Natural killer cell treated with Interleukin-12 subunit alpha and Interleukin-12 subunit beta and Interleukin-15 and Interleukin-18, amount 100 ng/mL, for 72 hours (primary cell): ENCODE results near the gene LRPAP1. TPM values are rescaled to one million over a fixed set of nuclear protein-coding genes. Genes with fewer than 3 reads are reported as not detected.

ENCODE experiments used
- ATAC-seq, 2 donors: fragments of 150-1000 bp; cut with Tn5 transposase in 1 of 2; sonication (Bioruptor Pico), chemical (Tn5 transposase) in 1 of 2; 2 replicates each; pipeline ENCODE4 v1.10.0; 2021
- DNase-seq: peaks from one replicate; pipeline ENCODE4 v3.0.0; 2022; ENCODE audit warnings: low spot score
- H3K27ac Mint-ChIP-seq, 2 donors: 1 replicate in 1 of 2; 2 replicates in 1 of 2; pipeline ENCODE4 v1.8.0; 2022; ENCODE audit warnings: mixed read lengths in 2 of 2, mild to moderate bottlenecking in 1 of 2, moderate library complexity in 1 of 2
- H3K27me3 Mint-ChIP-seq, 2 donors: 1 replicate in 1 of 2; 2 replicates in 1 of 2; pipeline ENCODE4 v1.8.0; 2022; ENCODE audit warnings: mixed read lengths in 2 of 2
- H3K36me3 Mint-ChIP-seq: one replicate; pipeline ENCODE4 v1.8.0; 2022; ENCODE audit warnings: mixed read lengths
- H3K4me1 Mint-ChIP-seq, 2 donors: 1 replicate in 1 of 2; 2 replicates in 1 of 2; pipeline ENCODE4 v1.8.0; 2022; ENCODE audit warnings: low read depth in 2 of 2, mixed read lengths in 2 of 2, mild to moderate bottlenecking in 1 of 2
- H3K4me3 Mint-ChIP-seq: one replicate; pipeline ENCODE4 v1.8.0; 2022; ENCODE audit warnings: mixed read lengths
- H3K9me3 Mint-ChIP-seq: 2 replicates; pipeline ENCODE4 v1.8.0; 2022; ENCODE audit warnings: mixed read lengths
- total RNA-seq, 2 donors: library from RNA; stranded (reverse); gene quantifications; one replicate each; pipeline ENCODE4 v1.2.3, GENCODE V29; 2022

LRPAP1 gene
- total RNA-seq, 2 donors from 2014 or later: 101 to 118 TPM

GRCh38 chr4:3472411-3473141 lies 59.6 kb downstream of the LRPAP1 start:
- no peaks in the 10 kb centered on the region for H3K36me3 Mint-ChIP-seq
- H3K27me3 Mint-ChIP-seq: peaks cover 0 to 3% of the 10 kb centered on the region in 2 donors
- ATAC-seq (no peak), DNase-seq (no peak)
- H3K4me1 Mint-ChIP-seq: no peaks in the 10 kb centered on the region
- no peak overlapping the region for H3K4me3 Mint-ChIP-seq
- no peak overlapping the region for H3K27ac Mint-ChIP-seq
- no peaks in the 10 kb centered on the region for H3K9me3 Mint-ChIP-seq

DNA sequence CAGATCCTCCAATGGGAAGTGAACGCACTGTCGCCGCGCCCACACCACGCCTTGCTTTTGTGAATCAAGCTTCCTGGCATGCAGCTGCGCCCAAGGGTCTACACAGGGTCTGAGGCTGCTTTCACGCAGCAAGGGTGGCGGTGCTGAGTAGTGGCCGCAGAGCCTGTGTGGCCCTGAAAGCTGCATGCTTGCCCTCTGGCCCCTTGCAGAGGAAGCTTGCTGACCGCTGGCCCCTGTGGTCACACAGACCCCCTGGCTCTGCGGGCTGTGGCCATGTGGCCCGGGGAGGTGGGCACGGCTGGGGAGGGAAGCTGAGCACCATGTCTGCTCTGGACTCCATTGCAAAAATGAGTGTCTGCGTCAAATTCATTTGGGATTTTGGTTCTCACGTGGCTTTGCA lies 60.3 kb downstream of the LRPAP1 start:
- H3K36me3 Mint-ChIP-seq: no peaks in the 10 kb centered on the region
- H3K27ac Mint-ChIP-seq: no peak overlapping the region
- DNase-seq (no peak), ATAC-seq (no peak)
- H3K4me1 Mint-ChIP-seq: no peaks in the 10 kb centered on the region
- no peaks in the 10 kb centered on the region for H3K9me3 Mint-ChIP-seq
- peaks cover 0 to 3% of the 10 kb centered on the region in 2 donors for H3K27me3 Mint-ChIP-seq
- no peak overlapping the region for H3K4me3 Mint-ChIP-seq

DNA sequence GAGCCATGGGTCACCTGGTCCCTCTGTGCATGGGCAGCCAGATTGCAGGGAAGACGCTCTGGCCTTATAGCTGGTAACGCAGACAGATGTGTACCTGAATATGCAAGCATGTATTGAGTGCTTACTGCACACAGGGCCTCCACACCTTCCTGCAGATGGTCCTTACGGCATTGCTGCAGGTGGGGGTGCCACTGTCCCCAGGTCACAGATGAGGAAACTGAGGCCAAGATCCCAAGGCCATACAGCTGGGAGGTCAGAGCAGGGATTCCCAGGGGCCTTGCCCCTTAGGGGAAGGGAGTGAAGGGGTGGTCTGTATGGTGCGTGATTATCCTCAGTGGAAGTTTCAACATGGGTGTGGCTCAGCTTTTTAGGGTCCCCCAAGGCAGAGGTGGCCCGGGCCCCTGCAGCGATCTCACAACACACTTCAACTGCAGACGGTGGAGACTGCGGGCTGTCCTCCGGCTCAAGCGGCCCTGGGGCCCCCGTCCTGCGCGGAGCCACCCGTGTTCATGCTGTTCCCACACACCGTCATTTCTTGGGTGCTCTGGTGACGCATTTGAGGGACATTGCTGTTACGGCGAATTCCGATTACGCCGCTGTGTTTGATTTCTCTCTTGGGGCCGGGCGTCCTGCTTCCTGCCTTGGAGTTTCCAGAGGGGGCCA lies 61.0 kb downstream of the LRPAP1 start:
- Mint-ChIP-seq H3K4me1 (no peaks in the 10 kb centered on the region), H3K27ac (no peak overlapping the region), H3K9me3 (no peaks in the 10 kb centered on the region), H3K4me3 (no peak overlapping the region), H3K27me3 (peaks cover 0 to 3% of the 10 kb centered on the region in 2 donors), H3K36me3 (no peaks in the 10 kb centered on the region)
- no peak for DNase-seq
- no peak for ATAC-seq

DNA sequence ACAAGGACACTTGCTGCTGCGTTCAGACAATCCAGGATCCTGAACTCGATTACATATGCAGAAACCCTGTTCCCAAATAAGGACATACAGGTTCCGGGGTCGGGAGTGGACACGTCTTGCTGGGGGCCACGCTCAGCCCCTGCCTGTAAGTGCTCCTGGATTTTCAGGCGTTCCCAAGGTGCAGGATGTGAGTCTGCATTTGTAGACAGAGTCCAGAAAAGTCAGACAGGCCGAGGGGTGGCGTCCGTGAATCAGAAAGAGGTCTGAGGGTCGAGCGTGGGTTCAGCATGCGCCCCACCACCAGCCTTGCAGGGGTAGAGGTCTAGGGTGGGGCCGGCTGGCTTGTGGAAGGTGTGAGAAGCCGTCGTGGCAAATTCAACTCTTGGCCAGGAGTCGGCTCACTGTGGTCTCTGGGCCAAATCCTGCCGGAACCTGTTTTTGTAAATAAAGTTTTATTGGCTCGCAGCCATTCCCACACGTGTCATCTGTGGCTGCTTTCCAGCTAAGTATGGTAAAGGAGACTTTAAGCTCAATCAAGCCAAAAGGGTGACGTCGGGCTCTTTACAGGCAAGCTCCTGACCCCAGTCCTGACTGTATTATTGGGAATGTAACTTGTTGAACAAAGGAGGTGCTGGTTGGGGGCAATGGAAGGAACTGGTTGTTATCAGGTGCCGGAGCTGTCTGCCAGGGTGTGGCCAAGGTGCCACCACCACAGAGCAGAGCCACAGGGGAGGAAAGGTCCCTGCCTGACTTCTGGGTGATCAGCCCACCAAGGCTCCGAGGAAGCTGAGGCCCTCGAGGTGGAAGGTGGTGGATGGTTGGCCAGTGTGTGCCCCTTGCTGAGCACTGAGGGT lies 61.8 kb downstream of the LRPAP1 start:
- Mint-ChIP-seq H3K4me1 (no peaks in the 10 kb centered on the region), H3K4me3 (no peak overlapping the region), H3K27ac (no peak overlapping the region), H3K9me3 (no peaks in the 10 kb centered on the region), H3K36me3 (no peaks in the 10 kb centered on the region), H3K27me3 (peaks cover 0 to 3% of the 10 kb centered on the region in 2 donors)
- DNase-seq (no peak), ATAC-seq (no peak)

DNA sequence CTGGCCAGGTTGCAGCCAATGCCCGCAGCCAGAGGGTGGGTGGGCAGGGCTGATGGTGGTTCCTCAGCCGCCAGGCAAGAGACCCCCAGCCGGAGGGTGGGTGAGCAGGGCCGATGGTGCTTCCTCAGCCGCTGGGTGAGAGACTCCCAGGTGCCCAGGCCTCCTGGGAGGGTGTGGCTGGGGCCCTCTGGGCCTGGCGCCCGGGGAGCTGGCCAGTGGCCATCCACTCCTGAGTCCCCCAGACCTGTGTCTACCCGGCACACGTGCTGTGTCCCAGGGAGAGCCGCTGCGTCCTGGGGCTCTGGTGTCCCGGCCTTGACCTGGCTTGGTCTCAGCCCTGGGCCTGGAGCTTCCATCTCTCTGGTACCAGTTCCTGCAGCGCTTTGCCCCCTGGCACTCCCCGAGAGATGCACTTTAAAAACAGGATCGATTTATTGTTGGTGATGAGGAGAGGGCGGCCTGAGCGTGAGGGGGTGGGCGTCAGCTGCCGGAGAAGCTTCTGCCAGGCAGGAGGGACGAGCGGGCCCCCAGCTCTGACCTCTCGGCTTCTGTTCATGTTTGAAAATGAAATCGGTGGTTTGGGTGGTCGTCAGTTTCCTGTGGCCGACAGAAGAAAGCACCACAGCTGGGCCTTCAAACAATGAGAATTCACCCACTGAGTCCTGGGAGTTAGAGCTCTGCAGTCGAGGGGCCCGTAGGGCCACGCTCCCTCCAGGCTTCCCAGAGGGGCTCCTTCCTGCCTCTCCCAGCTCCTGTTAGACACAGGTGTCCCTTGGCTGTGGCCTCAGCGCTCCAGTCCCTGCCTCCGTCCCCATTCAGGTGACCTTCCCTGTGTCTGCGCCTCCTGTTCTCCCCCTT lies 62.6 kb downstream of the LRPAP1 start:
- DNase-seq: no peak
- H3K27ac Mint-ChIP-seq: no peak overlapping the region
- no peaks in the 10 kb centered on the region for H3K9me3 Mint-ChIP-seq
- peaks cover 0 to 5% of the 10 kb centered on the region in 2 donors for H3K27me3 Mint-ChIP-seq
- H3K4me3 Mint-ChIP-seq: no peak overlapping the region
- no peaks in the 10 kb centered on the region for H3K36me3 Mint-ChIP-seq
- H3K4me1 Mint-ChIP-seq: no peaks in the 10 kb centered on the region
- ATAC-seq: no peak

GRCh38 chr4:3468804-3469203 lies 63.4 kb downstream of the LRPAP1 start:
- DNase-seq (no peak), ATAC-seq (no peak)
- Mint-ChIP-seq H3K4me3 (no peak overlapping the region), H3K36me3 (no peaks in the 10 kb centered on the region), H3K27ac (no peak overlapping the region), H3K4me1 (no peaks in the 10 kb centered on the region), H3K9me3 (no peaks in the 10 kb centered on the region), H3K27me3 (peaks cover 0 to 8% of the 10 kb centered on the region in 2 donors)

GRCh38 chr4:3468154-3468553 lies 64.1 kb downstream of the LRPAP1 start:
- no peak for ATAC-seq
- H3K27me3 Mint-ChIP-seq: peaks cover 0 to 8% of the 10 kb centered on the region in 2 donors
- DNase-seq: no peak
- H3K4me1 Mint-ChIP-seq: no peaks in the 10 kb centered on the region
- no peaks in the 10 kb centered on the region for H3K9me3 Mint-ChIP-seq
- H3K36me3 Mint-ChIP-seq: no peaks in the 10 kb centered on the region
- no peak overlapping the region for H3K27ac Mint-ChIP-seq
- H3K4me3 Mint-ChIP-seq: no peak overlapping the region

- no peak overlapping the region for H3K27ac Mint-ChIP-seq
- no peaks in the 10 kb centered on the region for H3K9me3 Mint-ChIP-seq
- H3K27me3 Mint-ChIP-seq: peaks cover 0 to 9% of the 10 kb centered on the region in 2 donors
- no peaks in the 10 kb centered on the region for H3K36me3 Mint-ChIP-seq
- no peak overlapping the region for H3K4me3 Mint-ChIP-seq
- ATAC-seq: no peak
- no peaks in the 10 kb centered on the region for H3K4me1 Mint-ChIP-seq
- no peak for DNase-seq
Measured at GRCh38 chr4:3467601-3468031, 64.6 kb downstream of the LRPAP1 start.

GRCh38 chr4:3466691-3467600 lies 65.3 kb downstream of the LRPAP1 start:
- H3K27ac Mint-ChIP-seq: no peak overlapping the region
- no peaks in the 10 kb centered on the region for H3K4me1 Mint-ChIP-seq
- no peaks in the 10 kb centered on the region for H3K36me3 Mint-ChIP-seq
- ATAC-seq: no peak
- no peak overlapping the region for H3K4me3 Mint-ChIP-seq
- no peaks in the 10 kb centered on the region for H3K9me3 Mint-ChIP-seq
- H3K27me3 Mint-ChIP-seq: peaks cover 0 to 16% of the 10 kb centered on the region in 2 donors
- DNase-seq: no peak

- H3K27ac Mint-ChIP-seq: no peak overlapping the region
- no peaks in the 10 kb centered on the region for H3K4me1 Mint-ChIP-seq
- no peak for DNase-seq
- peaks cover 0 to 16% of the 10 kb centered on the region in 2 donors for H3K27me3 Mint-ChIP-seq
- H3K36me3 Mint-ChIP-seq: no peaks in the 10 kb centered on the region
- H3K4me3 Mint-ChIP-seq: no peak overlapping the region
- ATAC-seq: no peak
- H3K9me3 Mint-ChIP-seq: no peaks in the 10 kb centered on the region
Measured at GRCh38 chr4:3465698-3466671, 66.2 kb downstream of the LRPAP1 start.

DNA sequence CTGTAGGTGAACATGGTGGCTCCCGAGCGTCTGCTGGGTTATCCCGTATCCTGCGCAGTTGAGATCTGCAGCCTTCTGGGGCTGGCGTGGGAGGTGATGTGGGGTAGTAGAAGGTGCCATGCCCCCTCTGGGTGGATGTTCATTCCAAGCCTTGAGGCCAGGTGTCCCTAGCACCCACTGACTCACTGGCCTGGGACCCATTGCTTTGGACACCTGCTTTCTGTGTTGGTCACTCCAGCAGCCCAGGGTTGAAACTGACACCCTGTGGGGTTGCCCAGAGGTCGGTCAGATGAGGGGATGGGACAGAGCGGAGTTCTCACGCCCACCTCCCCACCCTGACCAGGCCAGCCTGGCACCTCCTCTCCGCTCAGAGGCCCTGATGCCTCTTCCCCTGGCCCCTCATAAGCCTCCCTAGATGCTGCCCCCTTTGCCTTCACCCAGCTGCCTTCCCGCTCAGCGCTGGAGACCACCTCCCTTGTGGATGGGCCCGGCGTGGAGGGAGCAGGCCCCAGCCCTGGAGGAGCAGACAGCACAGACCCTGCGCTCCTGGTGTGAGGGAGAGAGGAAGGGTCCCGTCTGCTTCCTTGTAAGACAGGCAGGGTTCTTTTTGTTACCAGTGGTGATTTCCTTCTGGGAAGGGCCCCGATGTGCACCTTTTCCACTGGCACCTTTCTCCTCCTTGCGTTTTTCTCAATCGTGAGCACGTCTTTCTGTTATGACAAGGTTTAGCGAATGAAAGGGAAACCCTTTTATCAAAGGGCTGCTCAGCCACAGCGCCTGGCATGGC lies 67.1 kb downstream of the LRPAP1 start:
- Mint-ChIP-seq H3K9me3 (no peaks in the 10 kb centered on the region), H3K4me1 (peaks cover 0 to 1% of the 10 kb centered on the region in 2 donors), H3K4me3 (no peak overlapping the region), H3K36me3 (no peaks in the 10 kb centered on the region), H3K27ac (no peak overlapping the region), H3K27me3 (peaks cover 4 to 18% of the 10 kb centered on the region in 2 donors)
- no peak for ATAC-seq
- DNase-seq: no peak
